KG1 (cell line): ENCODE measurements around the gene TTC23.

Experiments
- DNase-seq: peaks from one replicate; lab custom pipeline; 2025; lab: John Stamatoyannopoulos, UW

The TTC23 gene

DNA sequence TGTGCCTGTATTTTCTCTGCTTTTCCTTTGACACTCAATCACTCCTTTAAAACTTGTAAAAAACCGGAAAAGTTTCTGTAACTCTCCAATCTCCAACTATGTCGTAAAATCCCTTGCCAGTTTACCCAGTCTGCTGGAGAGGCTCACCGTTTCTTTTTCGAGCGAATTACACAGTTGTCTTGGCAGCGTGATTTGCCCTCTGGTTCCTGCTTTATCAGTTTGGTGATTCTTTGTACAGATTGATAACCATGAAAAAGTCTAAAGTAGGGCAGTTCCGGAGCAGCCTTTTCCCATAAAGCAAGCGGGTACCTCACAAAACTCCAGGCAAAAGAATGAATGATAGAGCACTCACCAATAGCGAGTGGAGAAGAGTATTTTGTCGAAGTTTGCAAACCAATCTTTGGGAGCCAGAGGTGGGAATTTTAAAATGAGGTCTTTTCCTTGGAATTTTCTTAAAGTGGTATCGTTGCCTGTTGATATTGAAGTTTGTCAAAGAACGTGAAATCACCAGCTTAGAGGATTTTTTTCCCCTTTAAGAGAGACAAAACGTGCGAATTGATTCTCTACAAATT is at the start of gene TTC23:
Gene TTC23, minus strand, starts transcription at position 312 of the 572 bp plus-strand sequence. CDS start 20,869 bp downstream, outside the sequence.
- DNase-seq = peak; percentile 62

DNA sequence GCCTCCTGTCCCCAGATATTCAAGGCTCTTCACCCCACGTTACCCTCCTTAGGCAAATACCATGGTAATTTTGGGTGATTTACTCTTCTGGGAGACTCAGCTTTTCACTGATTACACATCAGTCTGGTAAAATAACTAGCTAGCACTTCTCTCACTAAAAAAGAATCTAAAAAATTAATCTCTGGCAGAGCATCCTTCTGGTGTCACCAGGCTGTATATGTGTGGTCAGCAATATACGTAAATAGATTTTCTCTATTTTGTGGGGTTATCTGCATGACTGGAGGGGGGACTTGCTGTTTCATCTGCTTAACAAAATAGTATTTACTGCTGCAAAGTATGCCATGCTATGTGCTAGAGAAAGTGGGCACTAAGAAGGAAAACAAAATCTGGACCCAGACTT is 47.0 kb upstream of the TTC23 start:
- DNase-seq = no peak

GRCh38 chr15:99295840-99296239 is 46.5 kb upstream of the TTC23 start:
- no peak for DNase-seq

DNA sequence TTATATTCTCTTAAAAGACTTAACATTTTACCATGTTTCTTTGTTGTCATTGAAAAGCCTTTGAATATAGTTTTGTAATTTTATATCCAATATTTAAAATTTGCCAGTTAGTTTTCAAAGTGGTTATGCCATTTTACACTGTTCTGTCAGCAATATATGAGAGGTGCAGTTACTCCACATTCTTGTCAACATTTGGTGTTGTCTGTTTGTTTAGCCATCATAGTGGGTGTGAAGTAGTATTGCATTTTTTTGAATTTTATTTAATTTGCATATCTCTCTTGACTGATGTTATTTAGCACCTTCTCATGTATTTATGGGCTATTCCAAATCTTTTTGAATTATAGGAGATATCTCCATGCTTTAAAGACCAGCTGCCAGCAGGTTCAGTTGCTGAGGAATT is 42.3 kb upstream of the TTC23 start:
- no peak for DNase-seq

DNA sequence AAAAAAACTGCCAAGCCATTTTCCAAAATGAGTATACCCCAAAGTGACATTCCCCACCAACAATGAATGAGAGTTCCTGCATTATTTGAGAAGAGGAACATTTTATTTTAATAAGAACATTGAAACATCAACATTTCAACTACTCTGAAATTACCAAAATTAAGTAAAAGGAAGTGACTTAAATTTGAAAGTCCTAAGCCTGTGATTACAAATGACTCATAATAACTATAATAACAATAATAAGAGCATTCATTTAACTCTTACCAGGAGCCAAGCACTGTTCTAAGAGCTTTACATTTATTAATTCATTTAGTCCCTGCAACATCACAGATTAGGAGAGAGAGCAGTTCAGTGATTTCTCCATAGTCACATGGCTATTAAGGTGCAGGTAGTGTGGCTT is 34.3 kb upstream of the TTC23 start:
- DNase-seq = no peak

- DNase-seq = no peak
Observed at GRCh38 chr15:99282586-99282985, 33.2 kb upstream of the TTC23 start.

DNA sequence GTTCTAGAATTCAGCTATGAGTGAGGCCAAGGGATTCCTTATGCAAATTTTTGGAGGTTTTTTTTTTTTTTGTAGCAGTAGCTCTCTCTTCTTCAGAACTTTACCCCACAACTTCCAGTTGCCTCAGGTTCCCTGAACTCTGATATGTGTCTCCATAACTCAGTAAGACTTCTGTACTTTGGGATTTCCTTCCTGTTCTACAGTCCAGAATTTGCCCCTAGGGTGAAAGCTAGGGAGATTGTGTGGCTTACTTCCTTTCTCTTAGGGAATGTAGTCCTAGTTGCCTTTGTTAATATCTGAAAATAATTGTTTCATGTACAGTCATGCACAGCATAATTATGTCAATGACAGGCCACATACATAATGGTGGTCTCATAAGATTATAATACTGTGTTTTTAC is 32.7 kb upstream of the TTC23 start:
- DNase-seq = no peak

DNA sequence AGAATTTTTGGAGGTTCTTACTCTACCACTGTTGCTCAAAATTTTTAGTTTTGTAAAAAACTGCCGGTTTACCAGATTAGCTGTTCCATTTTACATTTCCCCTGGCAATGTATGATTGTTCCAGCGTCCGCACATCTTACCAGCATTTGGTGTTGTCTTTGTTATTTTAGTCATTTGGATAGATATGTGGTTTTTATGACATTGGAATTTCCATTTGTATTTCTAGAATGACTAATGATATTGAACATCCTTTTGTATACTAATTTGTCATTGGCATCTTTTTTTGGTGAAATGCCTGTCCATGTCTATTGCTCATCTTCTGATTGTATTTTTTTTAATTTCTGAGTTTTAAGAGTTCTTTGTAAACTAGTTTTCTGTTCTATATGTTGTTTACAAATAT is 30.4 kb upstream of the TTC23 start:
- no peak for DNase-seq

GRCh38 chr15:99279290-99279689 is 29.9 kb upstream of the TTC23 start:
- DNase-seq = no peak

DNA sequence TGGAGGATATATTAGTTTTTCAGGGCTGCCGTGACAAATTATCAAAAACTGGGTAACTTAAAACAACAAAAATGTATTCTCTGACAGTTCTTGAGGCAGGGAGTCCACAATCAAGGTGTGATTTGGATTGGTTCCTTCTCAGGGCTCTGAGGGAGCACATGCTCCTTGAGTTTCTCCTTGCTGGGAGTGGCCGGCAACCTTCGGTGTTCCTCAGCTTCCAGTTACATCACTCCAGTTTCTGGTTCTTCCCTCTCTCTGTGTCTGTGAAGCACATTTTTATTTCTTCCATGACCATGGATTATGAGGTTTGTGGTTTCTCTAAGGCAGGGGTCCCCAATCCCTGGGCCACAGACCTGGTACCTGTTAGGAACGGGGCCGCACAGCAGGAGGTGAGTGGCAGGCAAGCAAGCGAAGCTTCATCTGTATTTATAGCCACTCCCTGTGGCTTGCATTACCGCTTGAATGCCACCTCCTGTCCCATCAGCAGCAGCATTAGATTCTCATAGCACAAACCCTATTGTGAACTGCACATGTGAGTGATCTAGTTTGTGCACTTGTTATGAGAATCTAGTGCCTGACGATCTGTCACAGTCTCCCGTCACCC is 26.2 kb upstream of the TTC23 start:
- no peak for DNase-seq

DNA sequence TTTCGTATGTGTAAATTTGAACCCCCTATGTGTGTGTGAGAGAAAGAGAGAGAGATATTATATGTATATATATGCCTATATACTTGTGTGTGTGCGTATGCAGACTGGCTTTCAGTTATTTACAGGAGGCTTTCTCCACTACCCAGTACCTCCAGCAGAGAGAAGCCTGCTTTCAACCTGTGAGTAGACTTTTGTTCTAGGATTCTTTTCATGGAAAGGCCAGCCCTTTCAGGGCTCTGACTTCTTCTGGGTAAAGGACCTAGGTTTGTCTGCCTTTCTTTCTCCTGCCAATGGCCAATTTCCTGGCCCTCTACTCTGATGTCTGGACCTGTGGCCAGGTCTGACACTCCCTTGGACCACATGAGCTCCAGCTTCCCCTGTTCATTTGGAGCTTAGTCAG is 25.7 kb upstream of the TTC23 start:
- DNase-seq = no peak

GRCh38 chr15:99273801-99274200 is 24.4 kb upstream of the TTC23 start:
- no peak for DNase-seq

GRCh38 chr15:99268431-99268830 is 19.1 kb upstream of the TTC23 start:
- no peak for DNase-seq

DNA sequence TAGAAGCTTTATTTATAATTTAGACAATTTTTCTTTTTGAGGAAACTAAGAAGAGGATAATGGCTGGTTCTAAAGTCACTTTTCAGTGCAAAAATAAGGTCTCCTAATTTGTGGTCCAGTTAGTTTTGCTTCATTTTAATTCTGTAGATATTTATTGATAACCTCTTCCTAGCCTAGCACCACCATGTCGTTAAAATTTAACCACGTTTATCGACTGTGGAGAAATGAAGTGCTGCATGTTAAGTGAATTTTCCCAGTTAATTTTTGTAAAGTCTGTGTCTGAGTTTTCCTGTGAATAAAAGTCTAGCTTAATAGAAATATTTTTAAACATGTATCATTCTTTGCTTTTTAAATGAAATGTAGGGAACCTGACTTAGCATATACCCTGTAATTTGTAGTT is 18.6 kb upstream of the TTC23 start:
- DNase-seq = no peak

DNA sequence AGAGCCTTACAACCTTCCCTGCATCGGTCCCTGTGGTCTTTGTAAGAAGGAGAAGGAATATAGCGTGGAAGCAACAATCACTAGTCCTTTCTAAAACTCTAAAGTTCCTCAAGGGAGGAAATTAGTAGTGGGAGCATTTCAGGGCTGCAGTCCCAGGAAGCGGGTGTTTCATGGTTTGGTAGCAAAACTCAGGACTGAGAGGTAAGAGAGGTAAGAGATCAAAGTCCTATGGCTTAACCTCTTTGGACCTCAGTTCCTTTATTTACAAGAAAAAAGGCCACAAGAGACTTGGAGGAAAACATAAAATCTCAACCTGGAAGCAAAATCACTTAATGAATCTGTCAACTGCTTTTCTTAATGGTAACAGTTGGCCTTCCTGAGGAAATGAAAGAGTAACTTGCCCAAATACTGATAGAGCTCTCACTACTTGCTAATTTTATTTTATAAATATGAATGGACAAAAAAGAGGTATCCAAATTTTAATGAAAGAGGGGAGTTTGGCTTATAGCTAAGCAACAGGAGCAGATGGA is 16.2 kb upstream of the TTC23 start:
- no peak for DNase-seq

GRCh38 chr15:99264125-99264524 is 14.7 kb upstream of the TTC23 start:
- no peak for DNase-seq

GRCh38 chr15:99257107-99257750 is 7.8 kb upstream of the TTC23 start:
- DNase-seq = no peak

DNA sequence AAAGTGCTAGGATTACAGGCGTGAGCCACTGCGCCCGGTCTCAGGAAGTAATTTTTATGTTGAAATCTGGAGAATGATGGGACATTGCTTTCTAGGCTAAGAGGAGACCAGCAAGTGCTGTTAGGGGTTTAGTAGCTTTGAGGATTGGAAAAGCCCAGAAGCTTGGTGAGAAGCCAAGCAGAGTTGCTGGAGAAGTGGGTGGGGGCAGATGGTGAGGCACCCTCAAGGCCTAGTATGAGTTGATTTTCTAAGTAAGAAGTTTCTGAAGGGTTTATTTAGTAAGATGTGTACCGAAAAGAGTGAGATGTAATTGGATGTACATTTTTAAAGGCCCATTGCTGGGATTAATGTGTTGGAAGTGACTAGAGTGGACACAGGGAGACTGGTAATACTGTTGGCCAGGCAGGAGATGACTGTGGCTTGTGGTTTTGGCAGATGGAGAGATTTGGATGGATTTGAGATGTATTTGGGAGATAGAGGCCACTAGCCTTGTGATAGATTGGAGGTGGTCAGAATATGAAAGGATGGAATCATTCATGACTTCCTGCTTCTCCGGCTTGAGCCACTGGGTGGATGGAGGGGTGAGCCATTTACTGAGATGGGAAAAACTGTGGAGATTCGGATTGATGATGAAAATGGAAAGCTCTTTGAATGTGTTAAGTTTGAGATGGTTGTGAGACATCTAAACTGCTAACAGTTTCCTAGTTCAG is 4.2 kb upstream of the TTC23 start:
- no peak for DNase-seq

GRCh38 chr15:99252326-99252725 is 2.9 kb upstream of the TTC23 start:
- DNase-seq = no peak

GRCh38 chr15:99250857-99251841 is 1.8 kb upstream of the TTC23 start, which contains the start of gene LRRC28:
Gene LRRC28, plus strand, starts transcription at chr15:99251481. Its CDS starts 4,477 bp downstream, at chr15:99255958.
- DNase-seq = peak; percentile 99

GRCh38 chr15:99250494-99250856 is 1.1 kb upstream of the TTC23 start:
- DNase-seq = no peak

GRCh38 chr15:99250001-99250400 is 620 bp upstream of the TTC23 start:
- no peak for DNase-seq
